SK-N-MC (cell line): ENCODE results near the gene QKI.

Experiments
- DNase-seq: peaks from one replicate; pipeline ENCODE4 v3.0.0-alpha.2; 2011; ENCODE audit warnings: low read depth, low spot score
- H3K27ac ChIP-seq: fragments of 200-600 bp; sonication (generic); 2 replicates; pipeline ENCODE4 v1.5.1; 2016; ENCODE audit warnings: mixed run types
- H3K36me3 ChIP-seq: fragments of 200-600 bp; sonication (generic); 2 replicates; pipeline ENCODE4 v1.6.1; 2017; ENCODE audit warnings: antibody characterized with exemption, low read length, mixed read lengths; ENCODE audit not compliant: insufficient read depth
- H3K4me3 ChIP-seq: fragments of 200-600 bp; sonication (generic); 2 replicates; pipeline ENCODE4 v1.5.1; 2016
- H3K9ac ChIP-seq: fragments of 200-600 bp; sonication (generic); 2 replicates; pipeline ENCODE4 v1.8.0; 2017; ENCODE audit warnings: mixed run types, mixed read lengths; ENCODE audit not compliant: insufficient read length
- H3K9me3 ChIP-seq: fragments of 200-600 bp; sonication (generic); 2 replicates; pipeline ENCODE4 v1.6.1; 2017; ENCODE audit warnings: low read depth, mild to moderate bottlenecking, antibody characterized with exemption, low read length, moderate library complexity, mixed read lengths
- EZH2 ChIP-seq: fragments of 200-600 bp; sonication (generic); IDR thresholded peaks from one replicate; pipeline ENCODE4 v1.6.1; 2017; ENCODE audit warnings: antibody characterized with exemption
- FOXP2 ChIP-seq: optimal IDR thresholded peaks from 2 replicates; pipeline ENCODE3; 2011; ENCODE audit warnings: mild to moderate bottlenecking, moderate library complexity; ENCODE audit not compliant: insufficient read depth; ENCODE audit errors: extremely low read length, control extremely low read depth
- POLR2AphosphoS5 ChIP-seq: IDR thresholded peaks from 2 replicates; pipeline ENCODE4 v1.6.1; 2012; ENCODE audit warnings: mild to moderate bottlenecking, low read depth, low read length, borderline replicate concordance

Gene QKI

GRCh38 chr6:163592872-163593271, 178.4 kb downstream of the QKI start:
- Histone ChIP-seq H3K9ac (no peak overlapping the region), H3K27ac (no peak overlapping the region), H3K9me3 (no peaks in the 10 kb centered on the region), H3K36me3 (no peaks in the 10 kb centered on the region), H3K4me3 (no peak overlapping the region)
- TF ChIP-seq FOXP2 (no peak), POLR2AphosphoS5 (no peak), EZH2 (no peak)
- DNase-seq, result no peak

- DNase-seq, result no peak
These were observed 181.7 kb downstream of the QKI start for GRCh38 chr6:163596174-163596573.

GRCh38 chr6:163599136-163599535, 184.6 kb downstream of the QKI start:
- DNase-seq, result no peak
- Histone ChIP-seq H3K27ac (no peak overlapping the region), H3K9me3 (no peaks in the 10 kb centered on the region), H3K36me3 (no peaks in the 10 kb centered on the region), H3K9ac (no peak overlapping the region), H3K4me3 (no peak overlapping the region)
- no peak for TF ChIP-seq EZH2
- no peak for TF ChIP-seq POLR2AphosphoS5
- TF ChIP-seq FOXP2, result no peak

More at GRCh38 chr6:163596174-163596573, 181.7 kb downstream of the QKI start:
- Histone ChIP-seq H3K4me3 (no peak overlapping the region), H3K27ac (no peak overlapping the region), H3K9me3 (no peaks in the 10 kb centered on the region), H3K9ac (no peak overlapping the region), H3K36me3 (no peaks in the 10 kb centered on the region)
- no peak for TF ChIP-seq POLR2AphosphoS5

GRCh38 chr6:163599684-163600083, 185.2 kb downstream of the QKI start:
- no peak for TF ChIP-seq POLR2AphosphoS5
- TF ChIP-seq FOXP2, result no peak
- no peak overlapping the region for H3K4me3 ChIP-seq
- no peaks in the 10 kb centered on the region for H3K9me3 ChIP-seq
- no peak for DNase-seq
- H3K27ac ChIP-seq, result no peak overlapping the region
- H3K9ac ChIP-seq, result no peak overlapping the region
- no peaks in the 10 kb centered on the region for H3K36me3 ChIP-seq

GRCh38 chr6:163600331-163600730, 185.8 kb downstream of the QKI start:
- Histone ChIP-seq H3K4me3 (no peak overlapping the region), H3K27ac (no peak overlapping the region), H3K36me3 (no peaks in the 10 kb centered on the region), H3K9ac (no peak overlapping the region), H3K9me3 (no peaks in the 10 kb centered on the region)
- DNase-seq, result no peak
- no peak for TF ChIP-seq POLR2AphosphoS5
- TF ChIP-seq FOXP2, result no peak
- no peak for TF ChIP-seq EZH2

GRCh38 chr6:163600781-163601180, 186.3 kb downstream of the QKI start:
- Histone ChIP-seq H3K9ac (no peak overlapping the region), H3K9me3 (no peaks in the 10 kb centered on the region), H3K4me3 (no peak overlapping the region), H3K36me3 (no peaks in the 10 kb centered on the region), H3K27ac (no peak overlapping the region)
- DNase-seq, result no peak
- TF ChIP-seq EZH2, result no peak
- no peak for TF ChIP-seq FOXP2
- no peak for TF ChIP-seq POLR2AphosphoS5

GRCh38 chr6:163602851-163603250, 188.3 kb downstream of the QKI start:
- no peak for DNase-seq
- Histone ChIP-seq H3K27ac (no peak overlapping the region), H3K4me3 (no peak overlapping the region), H3K36me3 (no peaks in the 10 kb centered on the region), H3K9me3 (no peaks in the 10 kb centered on the region), H3K9ac (no peak overlapping the region)
- TF ChIP-seq FOXP2 (no peak), EZH2 (no peak), POLR2AphosphoS5 (no peak)

GRCh38 chr6:163603395-163603794, 188.9 kb downstream of the QKI start:
- H3K9me3 ChIP-seq, result no peaks in the 10 kb centered on the region
- no peak overlapping the region for H3K9ac ChIP-seq
- no peak overlapping the region for H3K27ac ChIP-seq
- H3K36me3 ChIP-seq, result no peaks in the 10 kb centered on the region
- no peak for DNase-seq
- no peak overlapping the region for H3K4me3 ChIP-seq
- TF ChIP-seq POLR2AphosphoS5, result no peak
- no peak for TF ChIP-seq EZH2
- no peak for TF ChIP-seq FOXP2

GRCh38 chr6:163605385-163606097, 191.0 kb downstream of the QKI start:
- H3K9ac ChIP-seq, result no peak overlapping the region
- no peaks in the 10 kb centered on the region for H3K36me3 ChIP-seq
- H3K9me3 ChIP-seq, result no peaks in the 10 kb centered on the region
- no peak for TF ChIP-seq EZH2
- TF ChIP-seq FOXP2, result no peak
- no peak for TF ChIP-seq POLR2AphosphoS5
- H3K4me3 ChIP-seq, result no peak overlapping the region
- no peak overlapping the region for H3K27ac ChIP-seq
- no peak for DNase-seq
